GM19351 (cell line): ENCODE results near the gene CRACDL.

Experiments
- ATAC-seq: cut with Tn5 transposase; IDR thresholded peaks from one replicate; pipeline ENCODE4 v1.9.1; 2021; ENCODE audit warnings: mild to moderate bottlenecking, moderate library complexity; ENCODE audit not compliant: unreplicated experiment

The CRACDL gene

GRCh38 chr2:98924910-98925309 lies 11.1 kb downstream of the CRACDL start:
- no peak for ATAC-seq

- ATAC-seq = no peak
Observed at GRCh38 chr2:98924038-98924830, 11.8 kb downstream of the CRACDL start.

GRCh38 chr2:98923244-98923940 lies 12.6 kb downstream of the CRACDL start:
- no peak for ATAC-seq

GRCh38 chr2:98921062-98921461 lies 15.0 kb downstream of the CRACDL start:
- no peak for ATAC-seq

- no peak for ATAC-seq
Observed at GRCh38 chr2:98917031-98917471, 19.0 kb downstream of the CRACDL start.

GRCh38 chr2:98915751-98916358 lies 20.2 kb downstream of the CRACDL start:
- ATAC-seq = no peak

GRCh38 chr2:98914713-98915580 lies 21.1 kb downstream of the CRACDL start:
- ATAC-seq = no peak

- ATAC-seq = no peak
Observed at GRCh38 chr2:98913916-98914712, 21.9 kb downstream of the CRACDL start.

GRCh38 chr2:98912957-98913915 lies 22.8 kb downstream of the CRACDL start:
- no peak for ATAC-seq

- no peak for ATAC-seq
Observed at GRCh38 chr2:98912221-98912851, 23.7 kb downstream of the CRACDL start.

- ATAC-seq = no peak
Observed at GRCh38 chr2:98911376-98912154, 24.5 kb downstream of the CRACDL start.

GRCh38 chr2:98911126-98911375 lies 25.0 kb downstream of the CRACDL start:
- no peak for ATAC-seq

- ATAC-seq = no peak
Observed at GRCh38 chr2:98910349-98911125, 25.5 kb downstream of the CRACDL start.

GRCh38 chr2:98909317-98910211 lies 26.5 kb downstream of the CRACDL start:
- no peak for ATAC-seq

GRCh38 chr2:98908931-98909316 lies 27.1 kb downstream of the CRACDL start:
- ATAC-seq = no peak
